AG08395 (cell line): ENCODE measurements around the gene EIF1AD.
"Not testable (repeated sequence)": the region's sequence is repeated elsewhere in the genome, so short reads cannot be mapped to it uniquely, and the experiment has no call there.

Source experiments
- DNase-seq: peaks from one replicate; pipeline ENCODE4 v3.0.0; 2012; ENCODE audit warnings: mixed read lengths, low spot score

EIF1AD gene

DNA sequence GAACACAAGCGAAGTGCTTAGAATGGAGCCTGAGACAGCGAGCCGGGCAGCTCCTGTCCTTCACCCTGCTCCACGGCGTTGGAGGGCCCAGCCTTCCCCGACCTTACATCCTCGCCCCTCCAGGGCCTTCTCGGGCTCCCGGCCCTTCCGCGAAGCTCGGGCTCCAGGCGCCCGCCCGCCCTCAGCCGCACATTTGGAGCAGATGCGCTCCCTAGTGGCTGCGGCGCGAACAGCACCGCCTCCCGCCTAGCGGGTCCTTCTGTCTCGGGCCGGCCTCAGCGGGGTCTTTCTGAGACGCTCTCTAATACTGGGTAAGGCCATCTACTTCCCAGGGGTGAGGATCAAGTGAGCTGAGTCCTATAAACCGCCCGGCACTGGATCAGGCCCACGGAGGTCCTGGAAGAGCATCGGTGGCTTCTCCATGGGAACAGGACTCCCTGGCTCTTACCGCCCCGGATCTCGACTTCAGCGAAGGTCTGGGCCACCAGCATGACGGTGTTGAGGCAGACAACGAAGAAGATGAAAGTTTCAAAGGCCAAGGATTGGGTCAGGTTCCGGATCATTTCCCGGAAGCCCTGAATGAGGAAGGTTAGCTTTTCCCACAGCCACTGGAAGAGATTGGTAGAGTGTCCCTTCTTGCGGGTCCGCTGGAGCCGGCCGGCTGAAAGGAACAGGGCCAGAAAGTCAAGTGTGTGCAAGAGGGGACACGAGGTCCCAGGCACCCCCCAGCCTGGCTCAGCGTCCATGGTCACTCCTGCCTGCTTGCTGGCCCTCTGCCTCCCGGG is 20.6 kb upstream of the EIF1AD start:
- DNase-seq = peak; percentile 86

DNA sequence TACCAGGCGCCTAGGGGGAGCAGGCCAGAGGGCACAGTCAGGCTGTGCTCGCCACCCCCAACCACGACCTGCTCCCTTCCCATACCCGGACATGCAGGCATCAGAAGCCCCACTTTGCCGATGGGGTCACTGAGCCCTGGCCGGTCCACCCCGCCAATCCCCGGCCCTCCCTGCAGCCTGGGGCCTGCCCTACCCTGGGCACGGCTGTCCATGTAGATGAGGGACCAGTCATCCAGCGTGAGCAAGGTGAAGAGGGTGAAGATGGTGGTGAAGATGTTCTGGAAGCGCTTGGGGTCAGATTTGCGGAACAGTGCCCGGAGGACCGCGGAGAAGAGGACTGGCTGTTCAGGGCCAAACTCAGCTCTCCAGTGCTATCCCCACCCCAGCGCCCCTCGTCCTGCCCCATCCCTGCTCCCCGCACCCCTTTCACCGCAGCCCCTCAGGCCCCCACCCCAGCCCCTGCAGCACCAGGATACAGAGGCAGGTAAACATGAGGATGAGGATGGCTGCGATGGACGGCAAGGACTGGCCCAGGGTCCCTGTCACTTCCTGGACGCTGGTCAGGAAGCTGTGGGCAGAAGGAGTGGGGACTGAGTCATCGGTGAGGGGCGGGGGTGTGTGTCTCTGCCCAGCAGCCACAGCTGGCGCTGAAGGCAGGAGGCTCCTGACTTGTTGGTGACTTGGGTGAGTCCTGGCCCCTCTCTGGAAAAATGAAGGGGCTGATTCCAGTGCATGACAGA is 18.8 kb upstream of the EIF1AD start:
- DNase-seq = peak; percentile 89

DNA sequence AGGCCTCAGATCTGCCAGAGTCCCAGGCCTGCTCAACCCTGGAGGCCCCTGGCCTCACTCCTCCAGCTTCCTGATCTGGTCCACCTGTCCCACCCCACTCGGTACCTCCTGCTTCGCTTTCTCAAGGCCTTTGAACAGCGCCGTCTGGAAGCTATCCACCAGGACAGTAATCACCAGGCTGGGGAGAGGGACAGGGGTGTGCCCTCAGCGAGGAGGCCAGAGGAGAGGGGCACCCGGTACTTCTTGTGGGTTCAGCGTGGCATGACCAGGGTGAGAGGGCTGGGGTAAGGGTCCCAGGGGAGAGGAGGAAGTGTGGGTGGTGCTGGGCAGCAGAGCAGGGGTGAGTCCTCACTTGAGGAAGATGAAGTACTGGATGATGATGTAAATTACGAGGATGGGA is 18.3 kb upstream of the EIF1AD start:
- DNase-seq = no peak

DNA sequence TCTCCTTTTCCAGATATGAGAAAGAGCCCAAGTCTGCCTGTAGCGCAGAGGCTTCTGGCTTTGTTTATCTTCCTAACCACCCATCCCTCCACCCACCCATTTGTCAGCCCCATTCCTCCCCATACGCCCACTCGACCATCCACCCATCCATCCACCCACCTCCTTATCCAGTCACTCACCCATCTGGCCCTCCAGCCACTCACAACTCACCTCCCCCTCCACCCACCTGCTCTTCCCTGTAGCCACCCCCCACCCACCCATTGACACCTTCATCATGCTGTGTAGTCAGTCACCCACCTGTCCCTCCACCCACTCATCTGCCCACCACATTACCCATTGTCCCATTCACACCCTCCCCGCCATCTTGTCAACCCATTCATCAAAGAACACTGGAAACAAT is 15.4 kb upstream of the EIF1AD start:
- no peak for DNase-seq

DNA sequence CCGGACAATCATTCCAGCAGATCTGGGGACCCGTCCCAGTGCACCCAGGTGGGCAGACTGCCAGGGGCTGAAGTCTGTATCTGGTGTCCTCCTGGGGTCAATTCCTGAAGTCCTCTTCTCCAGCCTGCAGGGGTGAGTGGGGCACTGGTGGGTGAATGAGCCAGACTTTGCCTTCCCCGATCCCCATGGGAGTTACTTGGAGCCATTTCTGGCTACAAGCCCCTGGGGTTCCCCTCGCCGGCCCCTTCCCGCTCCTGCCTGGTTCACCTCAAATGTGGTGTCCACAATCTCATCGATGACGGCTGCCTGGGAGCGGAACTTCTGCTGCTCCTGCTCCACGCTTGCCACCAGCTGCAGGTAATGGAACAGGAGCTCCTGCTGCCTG is 14.8 kb upstream of the EIF1AD start:
- DNase-seq = no peak

DNA sequence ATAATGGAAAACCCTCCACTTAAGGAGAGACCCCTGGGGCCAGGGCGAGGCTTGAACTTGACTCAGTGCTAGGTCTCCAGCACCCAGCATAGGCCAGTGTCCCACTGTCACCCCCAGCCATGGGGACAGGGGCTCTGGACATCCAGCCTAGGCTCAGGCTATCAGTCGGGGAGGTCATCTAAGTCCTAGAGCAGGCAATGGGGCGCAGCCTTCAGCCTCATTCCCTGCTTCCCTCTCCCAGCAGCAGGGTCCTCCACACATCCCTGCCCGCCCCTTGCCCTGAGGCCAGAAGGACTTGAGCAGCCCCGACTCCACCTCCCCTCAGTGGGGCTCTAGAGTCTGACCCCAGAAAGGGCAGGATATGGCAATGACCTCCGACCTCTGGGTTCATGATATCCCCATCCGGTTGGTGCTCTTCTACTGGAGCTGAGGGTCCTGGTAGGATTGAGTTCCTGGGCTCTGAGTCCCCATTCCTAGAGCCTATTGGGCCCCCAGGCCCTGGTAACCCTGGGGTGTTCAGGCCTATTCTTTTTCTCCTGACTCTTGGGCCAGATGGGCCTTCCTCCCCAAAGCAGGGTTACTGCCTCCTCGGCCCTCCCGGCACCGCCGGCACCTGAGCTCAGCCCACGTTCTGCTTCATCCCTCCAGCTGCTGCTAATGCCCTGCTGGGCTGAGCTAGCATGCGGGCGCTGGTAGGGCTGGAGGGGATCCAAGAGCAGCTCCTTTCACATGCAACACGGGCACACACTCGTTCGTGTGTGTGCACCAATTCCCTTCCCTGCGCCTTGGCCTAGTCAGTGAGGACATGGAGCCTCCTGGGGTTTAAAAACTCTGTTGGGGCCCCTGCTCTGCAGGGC is 14.2 kb upstream of the EIF1AD start:
- no peak for DNase-seq

DNA sequence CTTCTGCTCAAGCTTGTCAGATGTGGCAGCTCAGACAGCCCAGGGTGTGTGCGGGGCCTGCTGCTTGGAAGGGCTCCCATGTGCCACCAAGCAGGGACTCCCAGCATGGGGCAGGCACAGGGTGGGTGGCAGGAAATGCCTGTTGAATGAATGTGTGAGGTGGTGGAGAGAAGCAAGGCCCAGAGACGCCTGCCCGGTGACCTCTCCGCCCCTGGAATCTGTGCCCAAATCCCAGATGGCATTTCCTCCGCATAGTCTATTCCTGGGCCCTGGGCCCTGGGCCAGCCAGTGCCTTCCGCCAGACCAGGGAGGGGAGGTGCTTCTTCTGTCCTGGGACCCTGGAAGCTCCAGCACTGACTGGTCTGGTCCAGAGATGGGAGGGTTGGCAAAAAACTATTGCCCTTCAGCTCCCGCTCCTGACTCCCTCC is 13.5 kb upstream of the EIF1AD start:
- DNase-seq = peak; percentile 60

DNA sequence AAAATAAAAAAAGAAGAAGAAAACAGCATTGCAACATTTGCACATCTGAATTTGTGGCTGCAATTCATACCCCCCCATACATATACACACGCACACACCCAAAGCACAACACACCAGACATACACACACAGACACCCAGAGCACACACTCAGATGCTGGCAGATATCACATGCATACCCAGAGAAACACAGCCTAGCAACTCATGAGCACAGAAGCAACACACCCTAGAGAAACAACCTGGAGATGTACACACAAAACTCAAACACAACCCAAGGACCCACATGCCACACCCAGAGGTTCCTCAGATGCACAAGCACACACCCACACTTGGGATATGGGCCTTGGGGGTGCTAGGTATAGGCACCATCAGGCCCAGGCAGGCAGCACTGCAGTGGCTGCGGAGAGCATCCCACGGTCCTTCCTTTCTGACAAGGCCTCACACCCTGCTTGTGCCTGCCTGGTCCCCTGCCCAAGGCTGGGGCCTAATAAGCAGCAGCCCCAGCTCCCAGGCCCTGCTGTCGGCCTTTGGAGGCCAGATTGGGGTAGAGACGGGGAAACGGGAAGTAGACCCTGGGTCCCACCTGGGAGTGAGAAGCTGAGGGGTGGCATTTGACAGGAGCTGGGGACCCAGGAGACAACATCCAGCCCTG is 13.0 kb upstream of the EIF1AD start:
- no peak for DNase-seq

DNA sequence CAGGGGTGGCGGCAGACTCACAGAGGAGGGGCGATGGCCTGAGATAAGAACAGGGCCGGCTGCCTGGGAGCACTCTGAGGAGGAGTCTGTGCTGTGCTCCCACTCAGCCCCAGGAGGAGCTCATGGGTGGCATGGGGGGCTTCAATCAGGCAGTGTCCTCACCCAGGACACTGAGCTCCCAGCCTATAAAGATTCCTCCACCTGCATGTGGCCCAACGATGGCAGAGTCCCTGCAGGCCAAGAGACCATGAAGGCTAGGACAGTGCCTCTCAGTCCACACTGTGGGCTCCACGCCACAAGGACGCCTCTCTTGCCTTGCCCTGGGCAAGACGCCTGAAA is 11.8 kb upstream of the EIF1AD start:
- DNase-seq = no peak

DNA sequence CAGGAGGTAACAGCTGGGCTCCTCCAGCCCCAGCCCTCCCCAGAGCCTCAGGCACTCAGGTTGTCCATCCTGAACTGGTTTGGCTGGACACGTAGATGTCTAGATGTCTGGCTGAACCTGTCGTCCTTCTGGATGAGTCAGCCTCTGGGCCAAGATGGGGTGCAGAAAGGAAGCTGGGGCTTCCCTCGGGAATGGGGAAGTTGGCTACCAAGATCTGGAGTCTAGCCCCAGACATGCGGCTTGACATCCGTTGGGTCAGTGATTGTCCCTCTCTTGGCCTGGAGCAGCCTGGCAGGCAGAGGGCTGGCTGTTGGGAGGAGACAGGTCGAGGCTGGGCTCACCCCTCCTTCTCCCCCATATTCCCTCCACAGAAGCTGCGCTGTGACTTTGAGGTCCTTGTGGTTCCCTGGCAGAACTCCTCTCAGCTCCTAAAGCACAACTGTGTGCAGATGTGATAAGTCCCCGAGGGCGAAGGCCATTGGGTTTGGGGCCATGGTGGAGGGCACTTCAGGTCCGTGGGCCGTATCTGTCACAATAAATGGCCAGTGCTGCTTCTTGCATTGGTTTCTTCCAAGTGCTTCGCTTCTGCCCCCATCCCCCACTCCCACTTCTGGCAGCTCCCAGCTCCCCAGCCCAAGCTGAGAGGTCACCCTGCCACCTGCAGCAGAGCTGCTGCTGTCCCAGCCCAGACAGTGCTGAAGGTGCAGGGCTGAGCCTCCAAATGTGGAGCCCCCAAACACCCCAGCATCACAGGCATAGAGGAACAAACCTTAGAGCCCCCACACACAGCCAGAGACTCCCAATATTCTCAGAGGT is 11.2 kb upstream of the EIF1AD start:
- DNase-seq = no peak

DNA sequence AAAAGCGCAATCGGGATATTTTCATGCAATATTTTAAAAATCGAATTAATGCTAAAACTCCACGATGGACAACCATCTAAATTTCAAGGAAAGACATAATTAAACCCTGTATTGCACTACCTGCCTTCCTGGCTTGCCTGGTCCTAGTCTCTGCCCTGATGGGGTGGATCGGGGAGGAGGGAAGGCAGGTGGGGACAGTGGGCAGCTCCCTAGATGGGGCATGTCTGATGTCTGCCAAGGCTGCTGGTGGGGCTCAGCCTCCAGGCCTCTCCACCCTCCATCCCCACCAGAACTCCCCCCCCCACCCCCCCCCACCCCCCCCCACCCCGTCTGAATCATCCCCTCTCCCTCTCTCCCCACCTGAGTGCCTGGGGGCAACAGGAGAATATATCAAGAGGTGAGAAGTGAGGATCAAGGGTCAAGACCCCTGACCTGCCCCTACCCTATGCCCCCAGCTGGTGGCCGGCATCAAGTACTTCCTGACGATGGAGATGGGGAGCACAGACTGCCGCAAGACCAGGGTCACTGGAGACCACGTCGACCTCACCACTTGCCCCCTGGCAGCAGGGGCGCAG is 10.5 kb upstream of the EIF1AD start:
- DNase-seq = no peak

DNA sequence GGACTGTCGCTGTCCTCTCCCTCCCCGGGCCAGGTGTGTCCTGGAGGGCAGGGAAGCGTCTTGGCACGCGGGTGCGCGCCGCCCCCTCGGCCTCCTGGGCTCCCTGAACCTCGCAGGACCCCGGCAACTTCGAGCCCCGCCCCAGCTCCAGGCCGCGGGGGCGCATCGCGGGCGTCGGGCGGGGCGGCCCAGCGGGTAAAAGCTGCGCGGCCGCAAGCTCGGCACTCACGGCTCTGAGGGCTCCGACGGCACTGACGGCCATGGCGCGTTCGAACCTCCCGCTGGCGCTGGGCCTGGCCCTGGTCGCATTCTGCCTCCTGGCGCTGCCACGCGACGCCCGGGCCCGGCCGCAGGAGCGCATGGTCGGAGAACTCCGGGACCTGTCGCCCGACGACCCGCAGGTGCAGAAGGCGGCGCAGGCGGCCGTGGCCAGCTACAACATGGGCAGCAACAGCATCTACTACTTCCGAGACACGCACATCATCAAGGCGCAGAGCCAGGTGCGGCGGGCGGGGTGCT is 9.9 kb upstream of the EIF1AD start, which contains the start of gene CST6:
Gene CST6, plus strand, starts transcription at position 224 of the 519 bp plus-strand sequence. Its CDS starts 37 bp downstream, at position 261.
- DNase-seq = no peak

DNA sequence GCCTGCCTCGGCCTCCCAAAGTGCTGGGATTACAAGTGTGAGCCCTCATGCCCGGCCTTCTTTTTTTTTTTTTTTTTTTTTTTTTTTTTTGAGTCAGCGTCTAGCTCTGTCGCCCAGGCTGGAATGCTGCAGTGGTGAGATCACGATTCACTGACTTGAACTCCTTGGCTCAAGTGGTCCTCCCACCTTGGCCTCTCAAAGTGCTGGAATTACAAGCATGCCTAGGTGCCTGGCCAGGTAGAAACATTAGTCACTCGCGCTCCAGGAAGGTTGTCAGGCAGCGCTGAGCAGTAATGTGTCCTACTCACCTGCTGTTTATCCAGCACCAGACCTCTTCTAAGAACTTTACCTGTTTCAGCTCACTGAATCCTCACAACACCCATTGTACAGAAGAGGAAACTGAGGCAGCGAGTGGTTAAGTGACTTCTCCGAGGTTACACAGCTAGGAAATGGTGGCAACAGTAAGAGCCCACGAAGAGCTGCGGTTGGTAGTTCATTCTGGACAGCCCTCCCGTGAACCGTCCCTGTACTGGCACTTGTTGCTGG is 9.4 kb upstream of the EIF1AD start:
- no peak for DNase-seq

DNA sequence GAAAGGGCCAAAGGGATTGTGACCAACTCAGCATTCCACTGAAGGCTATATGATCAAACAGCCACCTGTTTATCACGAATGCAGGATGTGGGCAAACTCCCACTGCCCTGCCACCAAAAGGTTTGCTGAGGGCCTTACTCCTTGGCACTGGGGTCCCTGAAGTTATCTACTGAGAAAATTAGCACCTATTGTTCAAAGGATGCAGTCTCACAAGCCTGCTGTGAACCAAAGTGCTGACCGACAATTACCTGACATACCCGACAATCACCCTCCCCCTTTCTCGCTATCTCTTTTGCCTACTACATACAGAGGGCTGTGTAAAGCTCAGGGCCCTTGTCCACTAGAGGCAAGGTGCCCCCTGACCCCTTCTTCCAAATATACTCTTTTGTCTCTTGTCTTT is 8.1 kb upstream of the EIF1AD start:
- DNase-seq = not testable (repeated sequence)

DNA sequence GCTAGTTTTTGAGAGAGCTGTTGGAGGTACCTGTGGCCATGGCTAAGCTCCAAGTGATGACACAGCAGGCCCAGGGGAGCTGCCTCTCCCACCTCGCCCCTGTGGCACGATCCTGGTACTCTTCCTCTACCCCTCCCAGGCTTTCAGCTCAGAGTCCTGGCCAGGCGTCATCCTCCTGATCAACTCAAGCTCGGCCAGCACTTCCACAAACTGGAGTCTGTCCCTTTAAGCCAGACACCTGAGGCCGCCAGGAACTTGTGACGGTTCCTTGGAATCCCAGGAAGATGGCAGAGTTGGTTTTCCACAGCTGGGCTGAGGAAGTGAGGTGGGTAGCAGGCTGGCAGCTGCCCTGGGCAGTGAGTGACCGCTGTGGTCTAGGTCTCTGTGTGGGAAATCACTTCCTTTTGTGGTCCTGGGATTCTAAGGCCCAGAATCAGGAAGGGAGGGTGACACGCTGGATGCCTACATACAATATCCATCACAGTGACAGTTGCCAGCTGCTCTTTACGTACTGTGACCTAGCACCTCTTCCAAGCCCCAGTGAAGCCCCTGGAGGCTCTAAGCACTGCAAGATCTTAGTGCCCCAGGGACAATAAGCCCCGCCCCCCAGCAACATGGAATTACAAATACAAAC is 6.6 kb upstream of the EIF1AD start:
- no peak for DNase-seq

DNA sequence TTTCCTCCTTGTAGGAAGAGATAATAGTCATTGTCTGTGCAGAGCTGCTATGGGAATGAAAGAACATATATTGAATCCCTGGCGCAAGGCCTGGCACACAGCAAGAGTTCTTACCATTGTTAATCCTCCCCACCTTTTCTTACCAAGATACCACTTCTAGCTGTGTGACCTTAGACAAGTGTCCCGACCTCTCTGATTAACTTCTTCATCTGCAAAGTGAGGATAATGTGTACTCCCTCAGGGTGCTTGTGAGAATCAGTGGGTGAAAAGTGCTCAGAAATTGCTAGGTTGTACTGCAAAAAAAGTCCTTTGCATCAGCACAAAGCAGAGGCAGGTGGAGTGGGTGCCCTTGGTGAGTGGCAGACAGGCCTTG is 6.1 kb upstream of the EIF1AD start:
- no peak for DNase-seq

DNA sequence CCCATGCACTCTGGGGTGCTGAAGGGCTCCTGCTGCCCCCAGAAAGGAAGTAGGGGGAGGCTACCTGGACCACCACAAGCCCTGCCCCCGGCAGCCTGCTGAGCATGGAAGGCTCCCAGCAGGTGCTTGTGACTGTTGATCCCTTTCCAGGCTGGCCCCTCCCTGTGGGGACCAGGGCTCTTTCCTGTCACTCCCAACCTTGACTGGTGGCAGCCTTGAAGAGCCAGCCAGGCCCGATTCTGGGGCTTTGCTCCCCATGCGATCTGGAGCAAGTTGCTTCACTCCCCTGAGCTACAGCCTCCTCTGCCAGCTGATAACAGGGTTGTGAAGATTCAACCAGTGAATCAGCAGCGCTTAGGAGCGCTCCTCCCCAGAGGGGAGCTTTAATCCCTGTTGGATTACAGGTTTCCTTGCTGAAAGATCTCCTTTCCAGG is 5.3 kb upstream of the EIF1AD start:
- DNase-seq = no peak

DNA sequence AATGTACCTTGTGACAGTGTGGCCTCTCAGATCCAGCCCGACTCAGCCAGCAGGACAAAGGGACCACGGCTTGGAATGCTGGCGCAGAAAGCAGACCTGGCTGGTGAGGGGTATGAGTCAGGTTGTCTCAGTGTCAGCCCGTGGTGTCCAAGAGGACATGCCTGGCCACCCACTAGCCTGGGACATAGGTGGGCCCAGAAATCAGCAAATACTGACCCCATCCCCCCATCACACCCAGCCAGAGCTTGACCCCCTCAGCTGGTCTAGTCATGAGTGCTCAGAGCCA is 4.9 kb upstream of the EIF1AD start:
- DNase-seq = no peak

DNA sequence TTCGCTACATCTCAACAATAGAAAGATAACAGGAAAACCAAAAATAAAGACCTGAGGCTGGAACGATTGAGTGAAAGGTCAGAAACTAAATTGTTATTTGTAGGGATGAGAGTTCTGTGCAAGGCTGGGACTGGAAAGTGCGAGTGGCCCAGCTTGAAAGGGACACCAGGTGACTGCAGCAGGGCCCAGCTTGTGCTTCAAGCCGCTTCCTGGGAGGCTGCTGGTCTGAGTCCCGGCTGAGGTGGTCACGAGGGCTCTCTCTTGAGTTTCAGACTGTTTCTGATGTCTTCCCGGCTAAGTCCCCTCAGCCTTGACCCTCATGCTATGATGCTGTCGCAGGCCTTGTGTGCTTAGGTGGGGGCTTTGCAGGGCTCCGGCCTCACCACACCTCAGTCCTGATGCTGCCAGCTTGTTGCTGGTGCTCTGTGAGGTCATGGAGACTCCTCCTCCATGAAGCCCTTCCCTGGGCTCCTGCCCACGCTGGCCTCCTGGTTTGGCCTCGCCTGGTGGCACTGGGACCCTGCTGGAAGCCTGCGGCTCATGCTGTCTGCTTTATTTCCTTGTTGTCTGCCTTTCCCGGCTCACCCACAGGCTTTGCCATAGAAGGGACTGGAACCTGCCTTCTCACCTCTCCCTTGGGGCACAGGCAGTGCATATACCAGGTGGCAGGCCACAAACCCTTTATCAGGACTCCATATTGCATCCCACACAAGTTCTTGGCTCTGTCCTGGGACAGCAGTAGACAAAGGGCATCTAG is 4.4 kb upstream of the EIF1AD start:
- no peak for DNase-seq
